ENCODE data around the gene DCTD.

- TF ChIP-seq CTCF (tag by site-specific recombination; IDR thresholded peaks at IDR 0.05) (no peak), AEBP2 (tag by site-specific recombination; IDR thresholded peaks at IDR 0.05; ENCODE audit: borderline replicate concordance) (no peak), SP2 (tag by site-specific recombination; IDR thresholded peaks at IDR 0.05) (no peak), ZXDB (tag by site-specific recombination; IDR thresholded peaks at IDR 0.05) (no peak), ZNF692 (tag by site-specific recombination; IDR thresholded peaks at IDR 0.05) (no peak), ZNF324 (tag by site-specific recombination; IDR thresholded peaks at IDR 0.05) (no peak), SETDB1 (IDR thresholded peaks at IDR 0.05; ENCODE audit: insufficient read length, low read length) (no peak), ZBTB49 (tag by site-specific recombination; IDR thresholded peaks at IDR 0.05; ENCODE audit: low read depth) (no peak), ZNF423 (tag by site-specific recombination; IDR thresholded peaks at IDR 0.05) (no peak), ZNF148 (tag by site-specific recombination; IDR thresholded peaks at IDR 0.05; ENCODE audit: borderline replicate concordance) (no peak), ZNF707 (tag by site-specific recombination; IDR thresholded peaks at IDR 0.05) (no peak), ZNF747 (tag by site-specific recombination; IDR thresholded peaks at IDR 0.05) (no peak), YY1 (tag by site-specific recombination; IDR thresholded peaks at IDR 0.05) (no peak), PRDM10 (tag by site-specific recombination; IDR thresholded peaks at IDR 0.05) (no peak)
These were observed 54.3 kb downstream of the DCTD start for GRCh38 chr4:182862921-182863320.
